B cell (primary cell): Measurements from ENCODE around the gene SLC22A17. TPM values are rescaled to one million over a fixed set of nuclear protein-coding genes. Genes with fewer than 3 reads are reported as not detected.

Experiments
- ATAC-seq: fragments of 200-7000 bp; cut with Tn5 transposase; one replicate; pipeline ENCODE4 v1.10.0; 2021; ENCODE audit warnings: low read depth, mild to moderate bottlenecking, moderate number of reproducible peaks, moderate library complexity
- CTCF ChIA-PET: fragments of 350-600 bp; sonication (Branson Sonifier 250); formaldehyde crosslinking; loops from one replicate; lab custom pipeline; 2021; ENCODE audit warnings: antibody characterized with exemption, inconsistent platforms; lab: Charles Lee
- POLR2A ChIA-PET: fragments of 350-600 bp; sonication (Branson Sonifier 250); formaldehyde crosslinking; loops from one replicate; lab custom pipeline; 2021; ENCODE audit warnings: antibody characterized with exemption; lab: Charles Lee
- DNase-seq: peaks from one replicate; pipeline ENCODE4 v3.0.0; 2013
- H2AFZ ChIP-seq: 2 replicates; pipeline ENCODE4 v1.6.1; 2012; ENCODE audit warnings: mild to moderate bottlenecking, low read depth, low read length; ENCODE audit not compliant: insufficient read depth, poor library complexity, severe bottlenecking
- H3K27ac ChIP-seq, 2 donors: 1 replicate in 1 of 2; 2 replicates in 1 of 2; pipeline ENCODE4 v1.5.1; 2012 to 2013; ENCODE audit warnings: low read length in 2 of 2, mild to moderate bottlenecking in 2 of 2, moderate library complexity in 1 of 2
- H3K27me3 ChIP-seq, 4 experiments: fragments of 200-600 bp in 1 of 4; sonication (generic) in 1 of 4; replicated peaks in 1 of 4; 1 replicate in 2 of 4; 2 replicates in 2 of 4; pipeline versions ENCODE4 v1.6.1 to v1.7.0; 2013 to 2016; ENCODE audit warnings: low read length in 3 of 4, mild to moderate bottlenecking in 2 of 4, mixed read lengths in 1 of 4, moderate library complexity in 1 of 4; ENCODE audit not compliant: insufficient read depth in 4 of 4, control insufficient read depth in 3 of 4; ENCODE audit errors: control extremely low read depth in 1 of 4
- H3K36me3 ChIP-seq, 2 experiments: replicated peaks in 1 of 2; 1 replicate in 1 of 2; 2 replicates in 1 of 2; pipeline versions ENCODE4 v1.6.1 to v1.7.1; 2013; ENCODE audit warnings: low read length in 1 of 2; ENCODE audit not compliant: insufficient read depth in 2 of 2, control insufficient read depth in 1 of 2; ENCODE audit errors: control extremely low read depth in 1 of 2, extremely low read depth in 1 of 2
- H3K4me1 ChIP-seq, 2 donors: fragments of 200-600 bp in 1 of 2; sonication (generic) in 1 of 2; 1 replicate in 1 of 2; 2 replicates in 1 of 2; pipeline versions ENCODE4 v1.5.1 to v1.6.1; 2013 to 2017; ENCODE audit warnings: low read length in 2 of 2; ENCODE audit not compliant: control insufficient read depth in 2 of 2, insufficient read depth in 2 of 2
- H3K4me2 ChIP-seq: replicated peaks from 2 replicates; pipeline ENCODE3; 2012; ENCODE audit warnings: mild to moderate bottlenecking, low read depth, low read length; ENCODE audit not compliant: poor library complexity, severe bottlenecking
- H3K4me3 ChIP-seq, 5 experiments: fragments of 200-600 bp in 1 of 5; sonication (generic) in 1 of 5; 1 replicate in 3 of 5; 2 replicates in 2 of 5; pipeline versions ENCODE4 v1.5.1 to v1.7.0; 2011 to 2016; ENCODE audit warnings: low read length in 4 of 5, mild to moderate bottlenecking in 4 of 5, low read depth in 2 of 5, control low read depth in 1 of 5, moderate library complexity in 1 of 5; ENCODE audit not compliant: insufficient read depth in 1 of 5; ENCODE audit errors: control extremely low read depth in 1 of 5, extremely low read depth in 1 of 5
- H3K79me2 ChIP-seq: fragments of 200-600 bp; sonication (generic); one replicate; pipeline ENCODE4 v1.6.0; 2016; ENCODE audit warnings: low read length; ENCODE audit not compliant: control insufficient read depth, insufficient read depth
- H3K9ac ChIP-seq: fragments of 200-600 bp; sonication (generic); 2 replicates; pipeline ENCODE4 v1.6.1; 2017; ENCODE audit warnings: mild to moderate bottlenecking, low read length, moderate library complexity
- H3K9me3 ChIP-seq, 3 donors: one replicate each; pipeline versions ENCODE4 v1.6.1 to v1.7.1; 2013; ENCODE audit warnings: low read length in 2 of 3; ENCODE audit not compliant: control insufficient read depth in 2 of 3, insufficient read depth in 1 of 3; ENCODE audit errors: control extremely low read depth in 1 of 3
- H4K20me1 ChIP-seq: 2 replicates; pipeline ENCODE4 v1.6.0; 2012; ENCODE audit warnings: mild to moderate bottlenecking, low read length; ENCODE audit not compliant: insufficient read depth, control insufficient read depth, poor library complexity, severe bottlenecking
- H3K27ac Mint-ChIP-seq: one replicate; pipeline ENCODE4 v1.8.0; 2021; ENCODE audit warnings: mixed read lengths
- H3K27me3 Mint-ChIP-seq: one replicate; pipeline ENCODE4 v1.8.0; 2021; ENCODE audit warnings: mixed read lengths
- H3K4me1 Mint-ChIP-seq: one replicate; pipeline ENCODE4 v1.8.0; 2021; ENCODE audit warnings: mixed read lengths
- H3K4me3 Mint-ChIP-seq: one replicate; pipeline ENCODE4 v1.8.0; 2021; ENCODE audit warnings: mixed read lengths
- H3K9me3 Mint-ChIP-seq: one replicate; pipeline ENCODE4 v1.8.0; 2022; ENCODE audit warnings: mixed read lengths; ENCODE audit not compliant: insufficient read depth
- CTCF ChIP-seq: fragments of 200-600 bp; IDR thresholded peaks from one replicate; pipeline ENCODE4 v1.8.0; 2022; ENCODE audit warnings: antibody characterized with exemption, mild to moderate bottlenecking
- EZH2 ChIP-seq: IDR thresholded peaks from 2 replicates; pipeline ENCODE4 v1.6.1; 2012; ENCODE audit warnings: borderline replicate concordance, low read depth, mild to moderate bottlenecking, moderate library complexity, low read length; ENCODE audit not compliant: insufficient read depth, poor library complexity, severe bottlenecking
- WGBS: methylation state at CpG from one replicate; pipeline ENCODE4 v1.1.5; 2013; ENCODE audit warnings: missing lambda C conversion rate; ENCODE audit not compliant: insufficient coverage; 5-methylcytosine and 5-hydroxymethylcytosine counted together
- intact Hi-C: fragments of 100-400 bp; cut with micrococcal nuclease; formaldehyde crosslinking; loops from one replicate; pipeline ENCODE4 v1.10.0; 2022
- polyA plus RNA-seq: library from polyadenylated mRNA; depleted of rRNA; stranded (reverse); fragments of >200 nt; gene quantifications from 2 replicates; pipeline ENCODE4 v1.2.3, GENCODE V29; 2012
- total RNA-seq, 2 donors: library from RNA; stranded (reverse); fragments of 120-200 nt in 1 of 2; gene quantifications; 1 replicate in 1 of 2; 2 replicates in 1 of 2; pipeline versions ENCODE4 v1.2.3 to v1.2.4, GENCODE V29; 2013 to 2022

Gene SLC22A17
- total and polyA plus RNA-seq, 2 donors (not counting 1 experiment from before 2014, with no cell fraction given), result 0.89 to 0.92 TPM

GRCh38 chr14:23347406-23348296 is 5.0 kb downstream of the SLC22A17 start:
- POLR2A ChIA-PET, result no interaction called here
- no peaks in the 10 kb centered on the region for H3K36me3 ChIP-seq
- no peak overlapping the region for H3K27ac ChIP-seq
- TF ChIP-seq CTCF, result no peak
- TF ChIP-seq EZH2, result no peak
- H3K9me3 Mint-ChIP-seq, result no peaks in the 10 kb centered on the region
- no peak overlapping the region for H3K4me3 Mint-ChIP-seq
- WGBS, result 96% methylated on average over 9 of the region's 19 CpGs
- no peak overlapping the region for H3K27ac Mint-ChIP-seq
- H3K4me2 ChIP-seq, result no peak overlapping the region
- H3K4me1 ChIP-seq, result peaks cover 7 to 11% of the 10 kb centered on the region in 2 donors
- CTCF ChIA-PET, result no interaction called here
- H3K27me3 Mint-ChIP-seq, result peaks cover 30% of the 10 kb centered on the region
- H3K4me3 ChIP-seq, result no peak overlapping the region
- no peaks in the 10 kb centered on the region for H3K79me2 ChIP-seq
- H3K27me3 ChIP-seq, result peaks cover 0 to 28% (median 18%) of the 10 kb centered on the region in 4 experiments
- no peaks in the 10 kb centered on the region for H4K20me1 ChIP-seq
- intact Hi-C loops, result no loop called here
- peaks cover 7% of the 10 kb centered on the region for H3K4me1 Mint-ChIP-seq
- no peak overlapping the region for H2AFZ ChIP-seq
- no peak for DNase-seq
- peaks cover 0 to 3% (median 2%) of the 10 kb centered on the region in 3 donors for H3K9me3 ChIP-seq
- ATAC-seq, result no peak
- H3K9ac ChIP-seq, result no peak overlapping the region

- Histone ChIP-seq H3K9ac (no peak overlapping the region), H4K20me1 (no peaks in the 10 kb centered on the region), H3K27ac (no peak overlapping the region), H3K27me3 (peaks cover 0 to 21% (median 15%) of the 10 kb centered on the region in 4 experiments), H3K9me3 (peaks cover 0 to 3% (median 2%) of the 10 kb centered on the region in 3 donors), H3K4me1 (peaks cover 1 to 3% of the 10 kb centered on the region in 2 donors), H3K79me2 (no peaks in the 10 kb centered on the region), H3K4me2 (no peak overlapping the region), H3K4me3 (no peak overlapping the region), H2AFZ (no peak overlapping the region), H3K36me3 (no peaks in the 10 kb centered on the region)
- TF ChIP-seq CTCF (no peak), EZH2 (no peak)
- H3K27ac Mint-ChIP-seq, result no peak overlapping the region
- no peaks in the 10 kb centered on the region for H3K9me3 Mint-ChIP-seq
- CTCF ChIA-PET, result no interaction called here
- ATAC-seq (no peak), DNase-seq (no peak)
- H3K27me3 Mint-ChIP-seq, result peaks cover 37% of the 10 kb centered on the region
- intact Hi-C loops, result no loop called here
- POLR2A ChIA-PET, result no interaction called here
- H3K4me1 Mint-ChIP-seq, result peaks cover 6% of the 10 kb centered on the region
- no peak overlapping the region for H3K4me3 Mint-ChIP-seq
- WGBS, result 92% methylated on average over 25 of the region's 27 CpGs
Observed at GRCh38 chr14:23346693-23347405, 5.8 kb downstream of the SLC22A17 start.
